ENCODE results near the gene RNF43.

- TF ChIP-seq CTCF (CRISPR knock-in tag; IDR thresholded peaks at IDR 0.05) = no peak
- no peak for TF ChIP-seq POLR2A (IDR thresholded peaks at IDR 0.05; ENCODE audit: insufficient read depth in 1 of 2, low read depth in 2 of 2, low read length in 2 of 2)
- TF ChIP-seq REST (IDR thresholded peaks at IDR 0.05; ENCODE audit: borderline replicate concordance in 1 of 2, low read depth in 1 of 2, low read length in 2 of 2) = no peak
- no peak for TF ChIP-seq FOXK1 (CRISPR knock-in tag; IDR thresholded peaks at IDR 0.05; ENCODE audit: borderline replicate concordance, low read depth)
- no peak for TF ChIP-seq NR2C2 (CRISPR knock-in tag; IDR thresholded peaks at IDR 0.05; ENCODE audit: borderline replicate concordance)
- no peak for TF ChIP-seq ZNF121 (CRISPR knock-in tag; IDR thresholded peaks at IDR 0.05)
- TF ChIP-seq YY1 (IDR thresholded peaks at IDR 0.05; ENCODE audit: insufficient read depth, insufficient replicate concordance, low read depth, low read length) = no peak
Observed at GRCh38 chr17:58373923-58374322, 43.4 kb downstream of the RNF43 start.
